ENCODE data around the gene PSMD12. TPM values are rescaled to one million over a fixed set of nuclear protein-coding genes. Genes with fewer than 3 reads are reported as not detected.
"Not testable (repeated sequence)": the region's sequence is repeated elsewhere in the genome, so short reads cannot be mapped to it uniquely, and the experiment has no call there.

PSMD12 gene
- total RNA-seq, 1 donor from 2014 or later = 45.0 TPM

DNA sequence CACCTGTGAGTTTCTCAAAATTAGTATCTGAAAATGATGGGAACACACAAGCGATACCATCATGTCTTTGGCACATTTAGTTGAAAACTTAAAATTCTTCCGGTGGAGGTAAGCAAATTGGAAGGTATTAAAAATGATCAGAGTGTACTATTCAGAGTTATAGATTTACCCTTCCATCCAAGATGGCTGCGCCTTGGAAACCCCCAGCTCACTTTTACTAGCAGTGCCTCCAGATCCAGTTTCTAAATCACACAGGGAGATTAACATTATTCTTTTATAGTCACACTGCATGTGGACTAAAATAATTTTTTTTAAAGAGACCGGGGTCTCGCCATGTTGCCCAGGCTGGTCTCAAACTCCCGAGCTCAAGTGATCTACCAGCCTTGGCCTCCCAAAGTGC is 25.7 kb upstream of the PSMD12 start:
- TF ChIP-seq, protein P1, sequence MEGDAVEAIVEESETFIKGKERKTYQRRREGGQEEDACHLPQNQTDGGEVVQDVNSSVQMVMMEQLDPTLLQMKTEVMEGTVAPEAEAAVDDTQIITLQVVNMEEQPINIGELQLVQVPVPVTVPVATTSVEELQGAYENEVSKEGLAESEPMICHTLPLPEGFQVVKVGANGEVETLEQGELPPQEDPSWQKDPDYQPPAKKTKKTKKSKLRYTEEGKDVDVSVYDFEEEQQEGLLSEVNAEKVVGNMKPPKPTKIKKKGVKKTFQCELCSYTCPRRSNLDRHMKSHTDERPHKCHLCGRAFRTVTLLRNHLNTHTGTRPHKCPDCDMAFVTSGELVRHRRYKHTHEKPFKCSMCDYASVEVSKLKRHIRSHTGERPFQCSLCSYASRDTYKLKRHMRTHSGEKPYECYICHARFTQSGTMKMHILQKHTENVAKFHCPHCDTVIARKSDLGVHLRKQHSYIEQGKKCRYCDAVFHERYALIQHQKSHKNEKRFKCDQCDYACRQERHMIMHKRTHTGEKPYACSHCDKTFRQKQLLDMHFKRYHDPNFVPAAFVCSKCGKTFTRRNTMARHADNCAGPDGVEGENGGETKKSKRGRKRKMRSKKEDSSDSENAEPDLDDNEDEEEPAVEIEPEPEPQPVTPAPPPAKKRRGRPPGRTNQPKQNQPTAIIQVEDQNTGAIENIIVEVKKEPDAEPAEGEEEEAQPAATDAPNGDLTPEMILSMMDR (IDR thresholded peaks at IDR 0.05; ENCODE audit: borderline replicate concordance) = no peak
- H3K27me3 ChIP-seq (ENCODE audit: low read depth) = no peaks in the 10 kb centered on the region
- no peaks in the 10 kb centered on the region for H3K36me3 ChIP-seq
- no peak overlapping the region for H3K4me3 ChIP-seq
- H3K27ac ChIP-seq (replicated peaks) = no peak overlapping the region
- intact Hi-C loops (cut with micrococcal nuclease) = no loop called here
- DNase-seq = no peak
- peaks cover 40% of the 10 kb centered on the region for H3K4me1 ChIP-seq
- H3K9me3 ChIP-seq (replicated peaks) = no peaks in the 10 kb centered on the region

DNA sequence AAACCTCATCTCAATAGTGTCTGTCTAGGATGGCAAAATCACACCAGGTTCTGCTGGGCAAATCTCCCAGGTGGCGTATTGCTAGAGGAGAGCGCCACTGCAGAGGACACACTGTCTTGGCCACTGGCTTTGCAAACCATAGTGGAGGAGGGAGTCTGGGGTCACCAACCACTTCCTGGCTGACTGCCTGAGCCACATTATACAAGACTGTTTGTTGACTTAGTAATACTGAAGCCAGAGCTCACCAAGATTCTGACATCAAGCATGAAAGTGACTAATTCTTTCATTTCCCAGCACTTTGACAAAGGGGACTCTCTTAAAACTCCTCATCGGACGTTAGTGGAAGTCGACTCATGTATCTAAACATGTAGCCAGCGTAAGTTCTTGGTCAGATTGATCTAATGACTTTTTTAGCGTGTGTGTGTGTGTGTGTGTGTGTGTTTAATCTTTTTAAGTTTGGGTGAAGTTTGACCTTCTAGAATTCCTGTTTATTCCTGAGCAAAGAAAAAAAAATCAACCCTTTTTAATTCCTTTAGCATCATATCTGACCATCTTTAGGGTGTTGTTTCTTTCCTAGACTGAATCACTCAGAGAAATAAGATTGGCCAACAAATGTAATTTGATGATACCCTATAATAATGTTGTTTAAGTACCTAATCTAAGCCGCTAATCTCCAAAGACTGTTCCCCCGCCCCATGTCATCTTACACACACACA is 24.4 kb upstream of the PSMD12 start:
- peaks cover 53% of the 10 kb centered on the region for H3K4me1 ChIP-seq
- H3K27ac ChIP-seq (replicated peaks) = peak overlapping the region; percentile 61
- no peaks in the 10 kb centered on the region for H3K9me3 ChIP-seq (replicated peaks)
- H3K36me3 ChIP-seq = no peaks in the 10 kb centered on the region
- TF ChIP-seq, protein P1 (IDR thresholded peaks at IDR 0.05; ENCODE audit: borderline replicate concordance) = no peak
- no peak overlapping the region for H3K4me3 ChIP-seq
- H3K27me3 ChIP-seq (ENCODE audit: low read depth) = no peaks in the 10 kb centered on the region
- intact Hi-C loops (cut with micrococcal nuclease) = no loop called here
- no peak for DNase-seq

DNA sequence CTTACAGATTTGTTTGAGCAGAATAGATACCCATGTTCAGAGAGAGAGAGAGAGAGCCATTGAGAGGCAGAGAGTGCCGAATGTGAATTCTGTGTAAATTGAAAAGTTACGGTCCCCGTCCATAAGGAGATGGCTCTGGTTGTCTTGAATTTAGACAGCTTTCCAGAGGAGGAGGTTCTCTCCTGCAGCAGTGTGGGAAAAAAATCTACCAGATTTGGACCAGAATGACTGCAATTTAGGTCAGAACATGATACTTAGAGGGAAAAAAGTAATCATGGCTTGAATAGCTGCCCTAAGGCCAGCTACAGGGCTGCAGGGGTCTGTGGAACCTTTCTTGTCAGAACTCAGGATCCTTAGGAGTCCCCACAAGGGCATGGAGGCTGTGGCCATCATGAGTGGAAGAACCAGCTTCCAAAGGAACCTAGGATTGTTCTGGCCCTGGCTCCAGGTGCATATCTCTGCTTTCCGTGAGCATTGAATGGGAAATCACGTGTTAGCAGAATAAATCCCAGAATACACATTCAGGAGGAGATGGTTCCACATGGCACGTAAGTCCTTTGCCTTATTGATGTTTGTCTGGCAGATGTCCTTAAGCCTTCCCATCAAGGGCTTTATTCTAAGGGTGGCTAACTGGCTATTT is 23.7 kb upstream of the PSMD12 start:
- H3K4me3 ChIP-seq = no peak overlapping the region
- no peaks in the 10 kb centered on the region for H3K27me3 ChIP-seq (ENCODE audit: low read depth)
- TF ChIP-seq, protein P1 (IDR thresholded peaks at IDR 0.05; ENCODE audit: borderline replicate concordance) = no peak
- peak overlapping the region; percentile 61 for H3K27ac ChIP-seq (replicated peaks)
- intact Hi-C loops (cut with micrococcal nuclease) = no loop called here
- no peaks in the 10 kb centered on the region for H3K36me3 ChIP-seq
- no peak for DNase-seq
- no peaks in the 10 kb centered on the region for H3K9me3 ChIP-seq (replicated peaks)
- peaks cover 55% of the 10 kb centered on the region for H3K4me1 ChIP-seq

DNA sequence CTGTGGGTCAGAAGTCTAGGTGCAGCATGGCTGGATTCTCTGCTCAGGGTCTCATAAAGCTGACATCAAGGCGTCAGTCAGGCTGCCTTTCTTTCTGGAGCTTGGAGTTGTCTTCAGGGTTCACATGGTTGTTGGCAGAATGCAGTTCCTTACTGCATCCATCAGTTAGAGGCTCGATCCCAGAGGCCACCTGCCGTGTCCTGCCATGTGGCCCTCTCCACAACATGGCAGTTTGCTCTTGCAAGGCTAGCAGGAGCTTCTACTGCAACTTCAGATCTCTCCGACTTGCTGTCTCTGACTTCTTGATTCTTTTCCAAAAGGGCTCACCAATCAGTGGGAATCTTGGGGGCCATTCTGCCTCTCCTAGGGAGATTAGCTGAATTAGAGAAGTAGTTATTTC is 22.6 kb upstream of the PSMD12 start:
- no peaks in the 10 kb centered on the region for H3K27me3 ChIP-seq (ENCODE audit: low read depth)
- no peaks in the 10 kb centered on the region for H3K9me3 ChIP-seq (replicated peaks)
- H3K4me3 ChIP-seq = no peak overlapping the region
- peaks cover 55% of the 10 kb centered on the region for H3K4me1 ChIP-seq
- no peak overlapping the region for H3K27ac ChIP-seq (replicated peaks)
- TF ChIP-seq, protein P1 (IDR thresholded peaks at IDR 0.05; ENCODE audit: borderline replicate concordance) = no peak
- intact Hi-C loops (cut with micrococcal nuclease) = no loop called here
- DNase-seq = no peak
- no peaks in the 10 kb centered on the region for H3K36me3 ChIP-seq

DNA sequence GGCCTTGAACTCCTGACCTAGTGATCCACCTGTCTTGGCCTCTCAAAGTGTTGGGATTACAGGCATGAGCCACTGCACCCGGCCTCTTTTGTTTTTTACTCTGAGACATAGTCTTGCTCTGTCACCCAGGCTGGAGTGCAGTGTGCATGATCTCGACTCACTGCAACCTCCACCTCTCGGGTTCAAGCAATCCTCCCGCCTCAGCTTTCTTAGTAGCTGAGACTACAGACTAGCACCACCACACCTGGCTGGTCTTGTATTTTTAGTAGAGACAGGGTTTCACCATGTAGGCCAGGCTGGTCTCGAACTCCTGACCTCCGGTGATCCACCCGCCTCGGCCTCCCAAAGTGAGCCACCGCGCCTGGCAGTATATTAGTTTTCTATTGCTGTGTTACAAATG is 22.2 kb upstream of the PSMD12 start:
- H3K27me3 ChIP-seq (ENCODE audit: low read depth); H3K9me3 ChIP-seq (replicated peaks); H3K4me3 ChIP-seq; H3K27ac ChIP-seq (replicated peaks); DNase-seq; H3K36me3 ChIP-seq; intact Hi-C loops (cut with micrococcal nuclease): not testable (repeated sequence)
- peaks cover 59% of the 10 kb centered on the region for H3K4me1 ChIP-seq

DNA sequence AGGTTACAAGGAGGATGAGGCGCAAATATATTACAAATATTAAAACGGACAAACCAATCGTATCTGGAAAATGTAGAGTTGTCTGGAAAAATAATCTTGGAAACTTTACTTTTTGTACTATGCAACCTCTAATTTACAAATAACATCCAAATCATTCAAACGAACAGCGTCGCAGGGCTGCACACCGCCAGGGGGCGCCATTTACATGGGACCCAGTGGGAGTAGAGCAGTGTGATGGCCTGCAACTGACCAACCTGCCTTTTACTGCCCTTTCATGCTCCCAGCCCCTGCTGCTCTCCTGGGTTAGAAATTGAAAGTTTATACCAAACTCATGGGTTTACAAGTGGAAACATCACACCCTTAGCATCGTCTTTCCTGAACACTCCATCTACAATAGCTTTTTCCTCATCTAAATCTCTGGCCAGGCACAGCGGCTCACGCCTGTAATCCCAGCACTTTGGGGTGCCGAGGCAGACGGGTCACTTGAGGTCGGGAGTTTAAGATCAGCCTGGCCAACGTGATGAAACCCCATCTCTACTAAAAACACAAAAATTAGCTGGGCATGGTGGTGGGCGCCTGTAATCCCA is 20.7 kb upstream of the PSMD12 start:
- H3K4me1 ChIP-seq = peaks cover 60% of the 10 kb centered on the region
- H3K4me3 ChIP-seq = no peak overlapping the region
- H3K27me3 ChIP-seq (ENCODE audit: low read depth) = no peaks in the 10 kb centered on the region
- no peaks in the 10 kb centered on the region for H3K9me3 ChIP-seq (replicated peaks)
- no peaks in the 10 kb centered on the region for H3K36me3 ChIP-seq
- no peak overlapping the region for H3K27ac ChIP-seq (replicated peaks)
- intact Hi-C loops (cut with micrococcal nuclease) = no loop called here
- TF ChIP-seq, protein P1 (IDR thresholded peaks at IDR 0.05; ENCODE audit: borderline replicate concordance) = peak; percentile 66
- peak; percentile 36 for DNase-seq
